ENCODE measurements around the gene MTIF2.
"Not testable (repeated sequence)": the region's sequence is repeated elsewhere in the genome, so short reads cannot be mapped to it uniquely, and the experiment has no call there.

The MTIF2 gene

DNA sequence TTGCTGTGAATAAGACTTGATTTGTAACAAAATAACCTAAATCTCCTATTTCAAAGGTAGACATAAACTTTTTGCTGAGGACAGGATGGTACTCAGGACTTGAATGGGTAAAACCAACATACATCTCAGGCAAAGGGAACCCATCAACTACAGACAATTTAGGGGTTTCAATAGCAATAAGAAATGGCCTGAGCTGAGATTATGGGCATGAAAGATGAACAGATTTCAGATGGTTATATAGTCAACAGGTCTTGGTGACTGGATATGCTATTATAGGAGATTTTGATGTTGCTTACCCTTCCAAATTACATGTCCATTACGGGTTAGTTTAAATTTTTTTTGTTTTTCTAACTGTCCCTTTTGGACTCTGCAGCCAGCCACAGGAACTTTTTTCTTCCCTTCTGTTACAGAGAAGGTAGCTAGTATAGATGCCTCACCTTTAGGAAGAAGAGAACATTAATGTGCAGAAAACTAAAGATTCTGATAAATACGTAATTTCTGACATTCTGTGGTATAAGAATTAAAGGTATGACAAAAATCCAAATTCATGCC is 32.0 kb downstream of the MTIF2 start:
- no peaks in the 10 kb centered on the region for H3K9me3 ChIP-seq (replicated peaks; ENCODE audit: low read length)
- H3K36me3 ChIP-seq (ENCODE audit: insufficient read depth, low read length) = peaks cover 67% of the 10 kb centered on the region
- no peak overlapping the region for H3K4me2 ChIP-seq (ENCODE audit: low read length)
- H3K9ac ChIP-seq (ENCODE audit: low read depth, low read length) = no peak overlapping the region
- no peaks in the 10 kb centered on the region for H3K27me3 ChIP-seq (ENCODE audit: control insufficient read depth, insufficient read depth, low read length)
- no peak overlapping the region for H3K4me3 ChIP-seq (ENCODE audit: low read length)
- H3K4me1 ChIP-seq (ENCODE audit: control insufficient read depth, insufficient read depth, low read length) = peaks cover 19% of the 10 kb centered on the region

GRCh38 chr2:55235724-55236538 is 33.1 kb downstream of the MTIF2 start:
- no peaks in the 10 kb centered on the region for H3K9me3 ChIP-seq (replicated peaks; ENCODE audit: low read length)

GRCh38 chr2:55233658-55233940 is 35.4 kb downstream of the MTIF2 start:
- peaks cover 49% of the 10 kb centered on the region for H3K36me3 ChIP-seq (ENCODE audit: insufficient read depth, low read length)
- H3K4me1 ChIP-seq (ENCODE audit: control insufficient read depth, insufficient read depth, low read length) = peaks cover 23% of the 10 kb centered on the region
- no peaks in the 10 kb centered on the region for H3K27me3 ChIP-seq (ENCODE audit: control insufficient read depth, insufficient read depth, low read length)
- peak overlapping the region; percentile 96 for H3K9ac ChIP-seq (ENCODE audit: low read depth, low read length)
- H3K4me2 ChIP-seq (ENCODE audit: low read length) = peak overlapping the region; percentile 79
- peak overlapping the region; percentile 84 for H3K4me3 ChIP-seq (ENCODE audit: low read length)
- no peaks in the 10 kb centered on the region for H3K9me3 ChIP-seq (replicated peaks; ENCODE audit: low read length)

More at GRCh38 chr2:55235724-55236538, 33.1 kb downstream of the MTIF2 start:
- Histone ChIP-seq H3K4me2 (ENCODE audit: low read length) (peak overlapping the region; percentile 5), H3K36me3 (ENCODE audit: insufficient read depth, low read length) (peaks cover 60% of the 10 kb centered on the region), H3K4me1 (ENCODE audit: control insufficient read depth, insufficient read depth, low read length) (peaks cover 23% of the 10 kb centered on the region), H3K27me3 (ENCODE audit: control insufficient read depth, insufficient read depth, low read length) (no peaks in the 10 kb centered on the region), H3K9ac (ENCODE audit: low read depth, low read length) (no peak overlapping the region), H3K4me3 (ENCODE audit: low read length) (no peak overlapping the region)

GRCh38 chr2:55232863-55233657 is 36.0 kb downstream of the MTIF2 start:
- Histone ChIP-seq H3K4me3 (ENCODE audit: low read length) (peak overlapping the region; percentile 84), H3K4me1 (ENCODE audit: control insufficient read depth, insufficient read depth, low read length) (peaks cover 28% of the 10 kb centered on the region), H3K9me3 (replicated peaks; ENCODE audit: low read length) (no peaks in the 10 kb centered on the region), H3K27me3 (ENCODE audit: control insufficient read depth, insufficient read depth, low read length) (no peaks in the 10 kb centered on the region), H3K36me3 (ENCODE audit: insufficient read depth, low read length) (peaks cover 47% of the 10 kb centered on the region), H3K4me2 (ENCODE audit: low read length) (peak overlapping the region; percentile 79), H3K9ac (ENCODE audit: low read depth, low read length) (peak overlapping the region; percentile 96)

DNA sequence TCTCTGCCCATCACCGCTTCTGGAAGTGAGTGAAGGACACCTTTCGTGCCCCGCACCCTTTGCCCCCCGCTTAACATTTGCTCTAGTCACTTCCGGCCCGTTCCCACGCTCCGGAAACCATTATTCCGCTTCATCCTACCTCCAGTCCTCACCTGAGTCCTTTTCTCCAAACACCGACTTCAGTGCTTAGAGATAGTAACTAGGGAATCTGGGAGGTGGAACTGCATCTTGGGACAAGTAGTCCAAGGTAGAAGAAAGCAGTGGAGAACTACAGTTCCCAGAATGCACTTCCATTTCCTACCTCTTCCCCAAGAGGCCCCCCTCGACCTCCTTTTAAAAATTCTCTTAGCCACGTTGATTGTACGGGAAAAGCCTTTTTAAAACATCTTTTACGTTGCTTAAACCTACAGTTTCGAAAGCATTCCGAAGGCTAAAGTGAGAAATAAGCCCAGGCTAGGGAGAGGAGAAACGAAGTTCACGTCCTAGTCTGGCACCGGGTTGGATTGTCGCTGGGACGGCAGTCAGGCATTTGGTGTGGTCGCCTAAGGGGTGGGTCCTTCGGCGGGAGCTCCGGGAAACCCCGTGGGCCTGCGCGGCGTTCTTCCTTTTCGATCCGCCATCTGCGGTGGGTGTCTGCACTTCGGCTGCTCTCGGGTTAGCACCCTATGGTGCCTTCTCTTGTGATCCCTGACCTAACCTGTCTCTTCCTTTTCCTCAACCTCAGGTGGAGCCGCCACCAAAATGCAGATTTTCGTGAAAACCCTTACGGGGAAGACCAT is 36.8 kb downstream of the MTIF2 start, which contains the start of the genes CLHC1 and RPS27A:
Gene CLHC1 (minus strand): TSS at position 210 of the 779 bp plus-strand sequence. CDS start 9,882 bp downstream, outside the sequence.
Gene RPS27A (plus strand): TSS at position 605 of the 779 bp plus-strand sequence. CDS start 137 bp downstream, at position 742.
- H3K9me3 ChIP-seq (replicated peaks; ENCODE audit: low read length) = no peaks in the 10 kb centered on the region
- peaks cover 42% of the 10 kb centered on the region for H3K36me3 ChIP-seq (ENCODE audit: insufficient read depth, low read length)
- H3K4me2 ChIP-seq (ENCODE audit: low read length) = peak within 1 kb of the TSS; percentile 79
- H3K4me3 ChIP-seq (ENCODE audit: low read length) = peak within 1 kb of the TSS; percentile 84
- peaks cover 33% of the 10 kb centered on the region for H3K4me1 ChIP-seq (ENCODE audit: control insufficient read depth, insufficient read depth, low read length)
- peak within 1 kb of the TSS; percentile 96 for H3K9ac ChIP-seq (ENCODE audit: low read depth, low read length)
- no peaks in the 10 kb centered on the region for H3K27me3 ChIP-seq (ENCODE audit: control insufficient read depth, insufficient read depth, low read length)

- peaks cover 36% of the 10 kb centered on the region for H3K36me3 ChIP-seq (ENCODE audit: insufficient read depth, low read length)
- H3K4me1 ChIP-seq (ENCODE audit: control insufficient read depth, insufficient read depth, low read length) = peaks cover 33% of the 10 kb centered on the region
- H3K27me3 ChIP-seq (ENCODE audit: control insufficient read depth, insufficient read depth, low read length) = no peaks in the 10 kb centered on the region
- peak overlapping the region; percentile 84 for H3K4me3 ChIP-seq (ENCODE audit: low read length)
- H3K4me2 ChIP-seq (ENCODE audit: low read length) = peak overlapping the region; percentile 79
- no peaks in the 10 kb centered on the region for H3K9me3 ChIP-seq (replicated peaks; ENCODE audit: low read length)
- peak overlapping the region; percentile 96 for H3K9ac ChIP-seq (ENCODE audit: low read depth, low read length)
Observed at GRCh38 chr2:55231546-55232083, 37.4 kb downstream of the MTIF2 start.

GRCh38 chr2:55230551-55230950 is 38.5 kb downstream of the MTIF2 start:
- H3K36me3 ChIP-seq (ENCODE audit: insufficient read depth, low read length) = peaks cover 25% of the 10 kb centered on the region
- H3K9ac ChIP-seq (ENCODE audit: low read depth, low read length) = no peak overlapping the region
- H3K4me2 ChIP-seq (ENCODE audit: low read length) = peak overlapping the region; percentile 79
- no peak overlapping the region for H3K4me3 ChIP-seq (ENCODE audit: low read length)
- peaks cover 33% of the 10 kb centered on the region for H3K4me1 ChIP-seq (ENCODE audit: control insufficient read depth, insufficient read depth, low read length)
- H3K27me3 ChIP-seq (ENCODE audit: control insufficient read depth, insufficient read depth, low read length) = no peaks in the 10 kb centered on the region
- no peaks in the 10 kb centered on the region for H3K9me3 ChIP-seq (replicated peaks; ENCODE audit: low read length)

- H3K4me2 ChIP-seq (ENCODE audit: low read length) = no peak overlapping the region
- H3K4me3 ChIP-seq (ENCODE audit: low read length) = no peak overlapping the region
- H3K27me3 ChIP-seq (ENCODE audit: control insufficient read depth, insufficient read depth, low read length) = no peaks in the 10 kb centered on the region
- no peak overlapping the region for H3K9ac ChIP-seq (ENCODE audit: low read depth, low read length)
- peaks cover 29% of the 10 kb centered on the region for H3K4me1 ChIP-seq (ENCODE audit: control insufficient read depth, insufficient read depth, low read length)
- peaks cover 13% of the 10 kb centered on the region for H3K36me3 ChIP-seq (ENCODE audit: insufficient read depth, low read length)
- no peaks in the 10 kb centered on the region for H3K9me3 ChIP-seq (replicated peaks; ENCODE audit: low read length)
Observed at GRCh38 chr2:55229221-55229620, 39.8 kb downstream of the MTIF2 start.

DNA sequence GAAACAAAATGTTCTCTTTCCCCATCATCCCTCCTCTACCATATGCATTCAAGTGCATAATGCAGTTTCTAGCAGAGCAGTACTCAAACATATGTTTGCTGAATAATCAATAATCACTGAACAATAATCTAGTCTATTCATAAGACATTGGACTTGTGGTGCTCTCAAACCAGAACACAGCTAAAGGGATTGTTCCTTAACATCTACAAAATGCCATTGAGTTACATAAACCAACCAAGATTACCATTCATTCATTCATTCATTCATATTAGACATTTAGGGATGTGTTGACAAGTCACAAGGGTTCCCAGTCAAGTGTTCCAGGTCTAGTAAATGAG is 40.8 kb downstream of the MTIF2 start:
- no peak overlapping the region for H3K4me3 ChIP-seq (ENCODE audit: low read length)
- H3K4me1 ChIP-seq (ENCODE audit: control insufficient read depth, insufficient read depth, low read length) = peaks cover 20% of the 10 kb centered on the region

DNA sequence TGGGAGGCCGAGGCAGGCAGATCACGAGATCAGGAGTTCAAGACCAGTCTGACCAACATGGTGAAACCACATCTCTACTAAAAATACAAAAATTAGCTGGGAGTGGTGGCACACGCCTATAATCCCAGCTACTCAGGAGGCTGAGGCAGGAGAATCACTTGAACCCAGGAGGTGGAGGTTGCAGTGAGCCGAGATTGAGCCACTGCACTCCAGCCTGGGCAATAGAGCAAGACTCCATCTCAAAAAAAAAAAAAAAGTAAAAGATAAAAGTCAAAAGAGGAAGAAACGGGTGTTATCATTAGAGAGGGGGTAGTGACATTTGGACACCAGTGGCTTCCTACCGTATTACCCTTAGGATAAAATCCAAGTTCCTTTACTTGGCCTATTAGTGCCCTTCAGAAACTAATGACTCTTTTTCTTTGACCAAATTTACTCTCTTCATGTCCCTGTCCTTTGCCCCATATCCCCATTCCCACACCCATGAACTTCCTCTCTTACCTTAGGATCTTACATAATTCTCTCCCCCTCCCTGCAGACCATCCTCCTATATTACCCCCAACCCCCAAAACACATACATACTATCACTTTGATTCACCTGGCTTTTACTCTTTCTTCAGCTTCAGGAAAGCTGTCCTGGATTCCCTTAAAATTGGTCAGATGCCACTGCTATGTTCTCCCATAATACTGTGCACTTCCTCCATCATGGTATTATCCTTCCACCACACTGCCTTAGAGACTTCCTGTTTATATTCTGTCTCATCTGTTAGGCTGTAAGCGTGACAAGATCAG is 41.4 kb downstream of the MTIF2 start:
- peak overlapping the region; percentile 23 for H3K4me2 ChIP-seq (ENCODE audit: low read length)
- not testable (repeated sequence) for H3K9ac ChIP-seq (ENCODE audit: low read depth, low read length); H3K9me3 ChIP-seq (replicated peaks; ENCODE audit: low read length); H3K36me3 ChIP-seq (ENCODE audit: insufficient read depth, low read length); H3K27me3 ChIP-seq (ENCODE audit: control insufficient read depth, insufficient read depth, low read length); H3K4me3 ChIP-seq (ENCODE audit: low read length)
- peaks cover 24% of the 10 kb centered on the region for H3K4me1 ChIP-seq (ENCODE audit: control insufficient read depth, insufficient read depth, low read length)

More for the DNA sequence above, 40.8 kb downstream of the MTIF2 start:
- H3K9me3 ChIP-seq (replicated peaks; ENCODE audit: low read length) = no peaks in the 10 kb centered on the region
- no peak overlapping the region for H3K9ac ChIP-seq (ENCODE audit: low read depth, low read length)
- H3K4me2 ChIP-seq (ENCODE audit: low read length) = peak overlapping the region; percentile 23
- no peaks in the 10 kb centered on the region for H3K27me3 ChIP-seq (ENCODE audit: control insufficient read depth, insufficient read depth, low read length)
- H3K36me3 ChIP-seq (ENCODE audit: insufficient read depth, low read length) = peaks cover 6% of the 10 kb centered on the region

All from skeletal muscle satellite cell (primary cell).